NCI-H446 (cell line): Measurements from ENCODE around the gene NAA50.

Experiments used
- DNase-seq, 2 experiments: peaks; one replicate each; lab custom pipeline; 2025; lab: John Stamatoyannopoulos, UW

Gene NAA50

DNA sequence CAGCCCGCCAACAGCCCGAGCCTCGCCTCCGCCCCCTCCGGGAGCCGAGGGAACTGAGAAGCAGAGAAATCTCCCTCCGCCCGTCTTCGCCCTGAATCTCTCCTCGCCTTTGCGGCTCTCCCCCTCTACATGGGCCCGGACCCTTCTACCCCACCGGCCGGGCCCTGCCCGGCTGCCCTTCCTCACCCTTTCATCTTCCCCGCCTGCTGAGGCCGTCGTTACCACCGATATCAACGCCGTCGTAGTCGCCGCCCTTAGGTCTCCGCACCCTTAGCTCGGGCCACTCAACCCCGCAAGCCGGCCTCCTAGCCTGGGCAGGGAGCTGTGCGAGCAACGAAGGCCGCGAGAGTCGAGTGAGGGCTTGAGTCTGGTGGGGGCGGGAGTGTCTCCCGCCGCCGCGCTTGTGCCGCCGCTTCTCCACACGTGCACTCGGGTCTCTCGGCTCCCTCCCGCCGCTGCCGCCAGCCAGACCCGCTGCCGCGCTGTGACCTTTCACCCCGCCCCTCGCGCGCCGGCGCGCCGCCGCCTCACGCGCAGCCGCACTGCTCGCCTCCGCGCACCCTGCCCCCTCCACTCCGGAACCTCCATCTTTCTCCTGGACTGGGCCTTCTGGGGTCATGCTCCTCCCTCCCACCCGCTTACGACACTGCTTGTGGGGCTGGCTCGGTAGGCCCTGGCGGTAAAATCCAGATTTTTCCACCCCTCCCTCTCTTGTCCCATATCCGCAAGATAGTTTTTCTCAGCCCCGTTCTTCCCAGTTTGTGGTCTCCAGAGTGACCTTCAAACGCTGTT, at the start of gene NAA50:
NAA50 (minus strand) TSS at position 494 of the 792 bp plus-strand sequence; CDS start at position 194, 300 bp downstream.
- peak; percentile 94 to 95 for DNase-seq

DNA sequence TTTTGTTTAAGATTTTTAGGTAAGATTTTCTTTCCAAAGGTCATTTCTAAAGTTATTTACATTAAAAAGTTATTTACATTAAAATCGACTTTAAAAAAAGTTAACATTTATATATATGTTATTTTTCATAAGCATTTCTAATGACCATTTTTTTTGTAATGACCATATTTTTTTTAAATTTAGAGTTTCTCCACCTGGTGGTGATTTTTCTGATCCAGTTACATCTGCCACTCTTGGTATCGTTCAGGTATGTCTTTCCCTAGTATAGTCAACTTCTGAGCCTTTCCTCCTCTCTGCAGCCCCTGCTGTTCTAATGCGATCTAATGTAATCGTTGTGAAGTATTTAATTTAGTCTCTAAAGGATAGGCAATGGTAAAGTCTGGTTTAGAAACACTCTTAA, 49.6 kb upstream of the NAA50 start:
- no peak for DNase-seq

GRCh38 chr3:113794526-113794925, 48.5 kb upstream of the NAA50 start:
- DNase-seq: no peak

- DNase-seq: no peak
Measured at GRCh38 chr3:113791381-113791780, 45.3 kb upstream of the NAA50 start.

DNA sequence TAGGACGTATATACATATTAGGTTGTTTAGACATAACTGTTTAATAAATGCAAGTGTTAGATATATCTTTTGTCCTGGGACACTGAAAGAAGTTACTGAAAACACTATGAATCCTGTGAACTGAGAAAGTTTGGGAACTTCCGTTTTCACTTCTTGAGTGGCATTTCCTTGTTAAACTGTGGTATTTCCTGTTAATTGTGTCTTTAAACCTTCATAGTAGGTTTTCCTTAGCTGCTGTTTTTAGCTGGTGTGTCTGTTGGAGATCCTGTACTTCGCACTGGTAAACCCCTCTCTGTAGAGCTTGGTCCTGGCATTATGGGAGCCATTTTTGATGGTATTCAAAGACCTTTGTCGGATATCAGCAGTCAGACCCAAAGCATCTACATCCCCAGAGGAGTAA, 37.9 kb upstream of the NAA50 start:
- no peak for DNase-seq

GRCh38 chr3:113783463-113783862, 37.4 kb upstream of the NAA50 start:
- DNase-seq: no peak

DNA sequence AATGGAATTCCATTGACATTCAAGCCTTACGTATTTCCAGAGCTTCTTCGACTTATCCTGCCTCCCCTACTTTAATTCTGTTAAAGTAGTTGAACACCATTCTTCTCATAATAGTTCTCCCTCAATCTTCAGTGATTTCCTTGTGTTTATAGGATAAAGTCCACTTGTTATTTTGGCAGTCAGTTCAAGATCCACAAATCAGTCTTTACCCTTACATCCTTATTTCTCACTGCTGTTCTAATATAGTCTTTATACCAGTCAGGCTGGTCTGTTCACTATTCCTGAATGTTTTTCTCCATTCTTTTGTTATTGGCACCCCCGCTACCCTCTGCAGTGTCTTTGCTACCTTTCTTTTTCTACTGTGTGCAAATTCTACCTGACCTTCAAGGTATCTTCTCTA, 30.5 kb upstream of the NAA50 start:
- DNase-seq: no peak

GRCh38 chr3:113775516-113775915, 29.5 kb upstream of the NAA50 start:
- no peak for DNase-seq

DNA sequence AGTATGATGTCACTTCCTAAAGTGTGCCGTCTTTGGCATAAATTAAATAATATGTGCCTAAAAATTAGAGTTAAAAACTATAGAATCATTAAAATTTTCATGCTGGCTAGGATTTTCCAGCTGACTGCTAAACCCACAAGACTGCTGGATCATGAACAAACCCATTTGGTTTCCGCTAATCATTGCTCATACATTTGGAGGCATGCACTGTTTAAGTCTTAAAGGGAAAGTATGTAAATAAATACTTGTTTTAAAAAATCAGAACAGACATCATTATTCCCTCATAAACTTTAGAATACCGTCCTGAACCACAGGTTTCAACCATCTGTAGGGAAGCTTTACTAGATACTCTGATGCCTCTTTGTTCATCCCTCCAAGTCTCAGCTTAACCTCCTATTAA, 27.3 kb upstream of the NAA50 start:
- DNase-seq: no peak

GRCh38 chr3:113771993-113772392, 25.9 kb upstream of the NAA50 start:
- no peak for DNase-seq

DNA sequence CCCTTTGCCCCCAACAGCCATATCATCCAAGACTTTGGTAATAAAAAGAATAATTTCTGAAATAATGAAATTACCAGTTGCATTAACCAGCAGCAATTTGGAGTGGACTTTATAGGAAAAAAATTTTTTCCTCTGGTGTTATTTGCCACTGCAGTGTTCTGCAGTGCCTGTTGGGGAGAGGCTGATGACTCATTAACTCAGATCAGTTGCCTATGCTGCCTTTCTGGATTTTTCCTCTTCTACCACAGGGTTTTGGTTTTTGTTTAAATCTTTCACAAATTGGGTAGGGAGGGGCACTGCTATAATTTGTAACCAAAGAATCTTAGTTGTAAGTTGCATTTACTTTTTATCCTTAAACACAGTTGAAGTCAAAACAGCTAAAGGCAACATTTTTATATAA, 23.5 kb upstream of the NAA50 start:
- no peak for DNase-seq

- no peak for DNase-seq
Measured at GRCh38 chr3:113764698-113765097, 18.6 kb upstream of the NAA50 start.

- no peak for DNase-seq
Measured at GRCh38 chr3:113758389-113759024, 12.5 kb upstream of the NAA50 start.

GRCh38 chr3:113754494-113755159, 8.6 kb upstream of the NAA50 start:
- no peak for DNase-seq

- DNase-seq: no peak
Measured at GRCh38 chr3:113753376-113753985, 7.4 kb upstream of the NAA50 start.

GRCh38 chr3:113751141-113751540, 5.1 kb upstream of the NAA50 start:
- DNase-seq: no peak

DNA sequence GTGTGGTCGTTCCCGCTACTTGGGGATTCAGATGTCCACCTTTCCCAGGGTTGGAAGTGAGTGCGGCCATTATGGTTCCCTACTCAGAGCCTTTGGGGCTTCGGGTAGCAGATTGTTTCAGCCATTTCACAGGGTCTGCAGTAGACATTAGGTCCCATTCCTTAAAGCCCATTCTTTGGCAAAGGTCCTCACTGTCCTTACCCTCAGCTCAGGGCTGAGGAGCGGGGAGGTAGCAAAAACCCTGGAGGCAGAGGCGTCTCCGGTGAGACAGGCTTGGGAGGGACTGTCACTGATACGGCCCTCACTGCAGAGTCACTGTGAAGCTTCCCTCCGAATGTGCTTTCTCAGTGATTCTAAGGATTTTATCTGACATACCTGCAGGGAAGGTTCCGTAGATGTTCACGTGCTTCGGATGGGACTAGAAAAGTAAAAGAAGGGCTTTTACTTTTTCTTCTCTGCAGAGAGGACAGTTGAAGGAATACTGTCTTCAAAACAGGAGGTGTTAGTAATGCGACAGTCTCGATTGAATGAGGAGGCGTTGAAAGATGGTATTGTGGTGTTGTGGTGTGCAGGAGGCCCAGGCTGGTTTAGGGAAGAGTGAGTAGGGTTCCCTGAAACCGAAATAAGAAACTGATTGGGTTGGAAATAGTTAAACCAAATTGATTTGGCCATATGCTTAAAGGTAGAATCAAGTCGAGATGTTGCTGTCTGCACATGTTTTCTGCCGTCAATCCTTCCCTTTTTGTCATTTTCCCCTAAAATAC, 1.4 kb upstream of the NAA50 start:
- no peak for DNase-seq

DNA sequence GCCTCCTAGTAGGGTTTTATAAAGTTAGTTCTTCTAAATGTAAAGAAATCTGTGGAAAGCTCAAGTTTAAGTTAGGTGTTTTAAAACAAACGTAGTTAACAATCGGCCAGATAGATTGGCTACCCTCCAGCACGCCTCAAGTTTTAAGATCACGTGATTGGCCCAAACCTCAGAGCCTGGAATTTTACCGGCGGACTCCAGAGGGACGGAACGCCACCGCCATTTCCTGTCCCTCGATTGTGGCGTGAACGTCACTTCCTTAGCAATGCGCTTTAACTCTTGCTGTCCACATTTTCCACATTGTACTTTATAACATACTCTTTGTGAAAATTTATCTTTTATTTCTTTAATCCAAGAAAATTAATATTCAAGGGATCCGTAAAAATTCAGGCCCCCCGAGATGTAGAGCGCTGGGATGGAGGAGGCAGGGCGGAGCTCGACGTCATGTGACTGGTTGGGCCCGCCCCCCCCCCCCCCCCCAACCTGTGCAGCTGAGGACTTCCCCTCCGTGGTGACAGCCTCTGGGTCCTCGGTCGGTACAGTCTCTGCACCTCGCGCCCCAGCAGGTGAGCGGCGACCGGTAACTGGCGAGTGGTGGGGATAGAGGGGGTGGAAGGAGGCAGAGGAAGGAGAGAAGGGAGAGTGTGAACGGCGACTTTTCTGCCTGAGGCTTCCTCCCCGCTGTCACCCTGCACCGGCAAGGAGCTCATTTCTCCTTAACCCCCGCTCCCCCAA, 666 bp upstream of the NAA50 start, which contains the start of gene ATP6V1A:
ATP6V1A (plus strand) TSS at position 488 of the 735 bp plus-strand sequence. CDS start 31,719 bp downstream, outside the sequence.
- peak; percentile 96 to 98 for DNase-seq

DNA sequence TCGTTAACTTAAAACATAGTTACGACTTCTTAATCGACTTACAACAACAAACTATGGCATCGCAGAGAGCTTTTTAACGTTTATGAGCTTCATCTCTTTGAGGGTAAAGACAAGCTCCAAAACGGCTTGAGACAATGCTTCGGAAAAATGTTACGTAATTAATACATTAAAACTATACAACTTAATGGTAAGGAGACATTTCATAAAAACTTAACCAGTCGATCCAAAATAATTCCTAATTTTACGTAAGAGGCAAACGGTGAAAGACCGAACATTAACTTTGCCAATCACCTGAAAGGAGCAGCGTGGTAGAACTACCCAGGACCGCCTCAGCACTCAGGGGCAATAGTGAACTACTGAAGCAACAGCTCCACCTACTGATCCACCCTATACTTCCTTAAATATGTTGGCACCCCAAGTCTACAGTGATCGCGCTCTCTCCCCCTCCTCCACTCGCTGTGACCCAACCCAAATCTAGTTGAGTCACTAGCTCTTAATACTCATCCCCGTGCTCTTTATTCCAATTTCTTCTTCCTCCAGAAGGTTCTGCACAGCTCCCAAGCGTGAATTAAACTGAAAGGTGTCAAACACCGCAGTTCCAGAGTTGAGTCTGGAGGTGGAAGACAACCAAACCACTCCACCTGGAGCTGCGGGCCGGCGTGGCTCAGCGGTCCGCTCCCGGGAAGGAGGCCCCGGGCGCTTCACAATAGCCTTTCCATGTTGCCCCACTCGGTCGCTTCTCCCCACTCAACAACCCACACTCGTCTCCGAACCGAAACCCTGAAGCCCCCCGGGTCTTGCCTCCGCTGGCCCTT, 901 bp downstream of the NAA50 start:
- DNase-seq: peak; percentile 49 to 78

GRCh38 chr3:113743006-113743630, 2.9 kb downstream of the NAA50 start:
- DNase-seq: no peak
